SU-DHL-6 (cell line): ENCODE results near the gene ENOX1.

ENCODE experiments used
- H2AFZ ChIP-seq: fragments of 200-600 bp; sonication (generic); 2 replicates; pipeline ENCODE4 v1.6.1; 2014; ENCODE audit warnings: low read depth, mild to moderate bottlenecking, moderate library complexity, mixed read lengths, antibody characterized with exemption, low read length; ENCODE audit not compliant: severe bottlenecking
- H3F3A ChIP-seq: fragments of 200-600 bp; shearing (Covaris generic); 2 replicates; pipeline ENCODE4 v1.6.0; 2016; ENCODE audit warnings: antibody characterized with exemption, mild to moderate bottlenecking; ENCODE audit not compliant: insufficient read depth
- H3K27ac ChIP-seq: fragments of 200-600 bp; sonication (generic); 2 replicates; pipeline ENCODE4 v1.5.1; 2016; ENCODE audit warnings: low read depth, mild to moderate bottlenecking, low read length, moderate library complexity, mixed read lengths
- H3K27me3 ChIP-seq: fragments of 200-600 bp; sonication (generic), shearing (Covaris generic); 2 replicates; pipeline ENCODE4 v1.6.0; 2014; ENCODE audit warnings: mild to moderate bottlenecking, low read length
- H3K36me3 ChIP-seq: fragments of 200-600 bp; sonication (generic); 2 replicates; pipeline ENCODE4 v1.6.1; 2014; ENCODE audit warnings: mild to moderate bottlenecking, low read length, mixed read lengths
- H3K4me2 ChIP-seq: fragments of 300-600, 200-600 bp; shearing (Covaris generic), sonication (generic); 2 replicates; pipeline ENCODE4 v1.6.0; 2014; ENCODE audit warnings: low read length, low read depth, mild to moderate bottlenecking; ENCODE audit not compliant: poor library complexity, severe bottlenecking
- H3K4me3 ChIP-seq: fragments of 200-600 bp; sonication (generic); 2 replicates; pipeline ENCODE4 v1.5.1; 2014; ENCODE audit warnings: antibody characterized with exemption, low read length, mild to moderate bottlenecking, mixed read lengths; ENCODE audit not compliant: insufficient read depth, poor library complexity, severe bottlenecking
- H3K79me2 ChIP-seq: fragments of 200-600 bp; sonication (generic); 2 replicates; pipeline ENCODE4 v1.6.1; 2014; ENCODE audit warnings: mild to moderate bottlenecking, low read length, moderate library complexity; ENCODE audit not compliant: insufficient read depth
- H3K9ac ChIP-seq: fragments of 200-600 bp; sonication (generic); 2 replicates; pipeline ENCODE4 v1.7.0; 2014; ENCODE audit warnings: mild to moderate bottlenecking, low read length
- H3K9me2 ChIP-seq: fragments of 200-600 bp; sonication (generic); replicated peaks from 2 replicates; pipeline ENCODE4 v1.6.1; 2014; ENCODE audit warnings: low read length; ENCODE audit not compliant: insufficient read depth
- H3K9me3 ChIP-seq: fragments of 200-600 bp; sonication (generic); 2 replicates; pipeline ENCODE4 v1.6.1; 2014; ENCODE audit warnings: low read length, mixed read lengths; ENCODE audit not compliant: insufficient read depth
- H4K20me1 ChIP-seq: fragments of 200-600 bp; sonication (generic); 2 replicates; pipeline ENCODE4 v1.6.1; 2014; ENCODE audit warnings: low read depth, mild to moderate bottlenecking, antibody characterized with exemption, low read length, moderate library complexity, mixed read lengths
- CTCF ChIP-seq: fragments of 200-600 bp; sonication (generic); IDR thresholded peaks from one replicate; pipeline ENCODE4 v1.5.1; 2017; ENCODE audit warnings: antibody characterized with exemption, mild to moderate bottlenecking, low read length, moderate library complexity; ENCODE audit not compliant: insufficient read depth, poor library complexity, severe bottlenecking
- EZH2phosphoT487 ChIP-seq: fragments of 200-600 bp; sonication (generic), shearing (Covaris generic); conservative IDR thresholded peaks from 2 replicates; pipeline ENCODE4 v1.6.1; 2018; ENCODE audit warnings: mild to moderate bottlenecking, antibody characterized with exemption, low read length, moderate library complexity, mixed read lengths

Gene ENOX1

GRCh38 chr13:43573802-43574514 is 212.8 kb downstream of the ENOX1 start:
- Histone ChIP-seq H3K9me2 (no peaks in the 10 kb centered on the region), H3K9me3 (no peaks in the 10 kb centered on the region; the same call in 1 of the 2 replicates), H3K4me2 (no peak overlapping the region), H3K9ac (no peak overlapping the region), H3K79me2 (no peaks in the 10 kb centered on the region), H3F3A (no peaks in the 10 kb centered on the region), H3K27me3 (no peaks in the 10 kb centered on the region), H3K36me3 (no peaks in the 10 kb centered on the region), H3K27ac (no peak overlapping the region), H2AFZ (no peak overlapping the region), H3K4me3 (no peak overlapping the region), H4K20me1 (no peaks in the 10 kb centered on the region)
- no peak for TF ChIP-seq EZH2phosphoT487

- no peaks in the 10 kb centered on the region; the same call in 1 of the 2 replicates for H3K9me3 ChIP-seq
- no peak overlapping the region for H3K27ac ChIP-seq
- H4K20me1 ChIP-seq: no peaks in the 10 kb centered on the region
- no peak overlapping the region for H2AFZ ChIP-seq
- no peaks in the 10 kb centered on the region for H3K27me3 ChIP-seq
- H3K4me2 ChIP-seq: no peak overlapping the region
- H3K79me2 ChIP-seq: no peaks in the 10 kb centered on the region
- no peaks in the 10 kb centered on the region for H3K9me2 ChIP-seq
- TF ChIP-seq EZH2phosphoT487 (no peak), CTCF (no peak)
- H3K36me3 ChIP-seq: no peaks in the 10 kb centered on the region
- H3K4me3 ChIP-seq: no peak overlapping the region
- no peak overlapping the region for H3K9ac ChIP-seq
- H3F3A ChIP-seq: no peaks in the 10 kb centered on the region
These were observed 213.4 kb downstream of the ENOX1 start for GRCh38 chr13:43573361-43573740.

- Histone ChIP-seq H3F3A (no peaks in the 10 kb centered on the region), H3K9ac (no peak overlapping the region), H3K27me3 (no peaks in the 10 kb centered on the region), H3K9me3 (no peaks in the 10 kb centered on the region; the same call in 1 of the 2 replicates), H4K20me1 (no peaks in the 10 kb centered on the region), H3K9me2 (no peaks in the 10 kb centered on the region), H3K4me2 (no peak overlapping the region), H3K79me2 (no peaks in the 10 kb centered on the region), H2AFZ (no peak overlapping the region), H3K27ac (no peak overlapping the region), H3K4me3 (no peak overlapping the region), H3K36me3 (no peaks in the 10 kb centered on the region)
- TF ChIP-seq CTCF: no peak
- TF ChIP-seq EZH2phosphoT487: no peak
These were observed 214.0 kb downstream of the ENOX1 start for GRCh38 chr13:43572656-43573360.

GRCh38 chr13:43569658-43570057 is 217.1 kb downstream of the ENOX1 start:
- Histone ChIP-seq H3K4me2 (no peak overlapping the region), H3K27ac (no peak overlapping the region), H3K79me2 (no peaks in the 10 kb centered on the region), H3K27me3 (no peaks in the 10 kb centered on the region), H3K9me3 (no peaks in the 10 kb centered on the region), H3K9ac (no peak overlapping the region), H3K4me3 (no peak overlapping the region), H4K20me1 (no peaks in the 10 kb centered on the region), H3F3A (no peaks in the 10 kb centered on the region), H2AFZ (no peak overlapping the region), H3K36me3 (no peaks in the 10 kb centered on the region), H3K9me2 (no peaks in the 10 kb centered on the region)
- TF ChIP-seq EZH2phosphoT487 (no peak), CTCF (no peak)
